ENCODE measurements around the gene CDADC1. TPM values are rescaled to one million over a fixed set of nuclear protein-coding genes. Genes with fewer than 3 reads are reported as not detected.

The CDADC1 gene
- total RNA-seq, 3 donors from 2014 or later: 7.3 to 8.5 (median 8.2) TPM

GRCh38 chr13:49336655-49337054 lies 88.9 kb downstream of the CDADC1 start:
- TF ChIP-seq CTCF (IDR thresholded peaks at IDR 0.05) (no peak), POLR2AphosphoS5 (IDR thresholded peaks at IDR 0.05) (no peak), POLR2A (IDR thresholded peaks at IDR 0.05) (no peak)
- DNase-seq (ENCODE audit: low spot score in 2 of 2): no peak
- no peaks in the 10 kb centered on the region for H3K9me3 ChIP-seq
- H3K27me3 ChIP-seq: no peaks in the 10 kb centered on the region
- H3K4me3 ChIP-seq: no peak overlapping the region
- intact Hi-C loops (cut with DNase I; ENCODE audit: low total_unique reads): no loop called here
- H3K27ac ChIP-seq: no peak overlapping the region
- H3K4me1 ChIP-seq: no peaks in the 10 kb centered on the region
- H3K36me3 ChIP-seq: no peaks in the 10 kb centered on the region

- no peak for DNase-seq (ENCODE audit: low spot score in 2 of 2)
- Histone ChIP-seq H3K4me1 (no peaks in the 10 kb centered on the region), H3K27ac (no peak overlapping the region), H3K4me3 (no peak overlapping the region), H3K36me3 (no peaks in the 10 kb centered on the region), H3K27me3 (no peaks in the 10 kb centered on the region), H3K9me3 (no peaks in the 10 kb centered on the region)
- TF ChIP-seq POLR2AphosphoS5 (IDR thresholded peaks at IDR 0.05) (no peak), CTCF (IDR thresholded peaks at IDR 0.05) (no peak), POLR2A (IDR thresholded peaks at IDR 0.05) (no peak)
- intact Hi-C loops (cut with DNase I; ENCODE audit: low total_unique reads): no loop called here
Measured at GRCh38 chr13:49340161-49340560, 92.4 kb downstream of the CDADC1 start.

- Histone ChIP-seq H3K27ac (no peak overlapping the region), H3K9me3 (no peaks in the 10 kb centered on the region), H3K36me3 (no peaks in the 10 kb centered on the region), H3K4me3 (no peak overlapping the region), H3K27me3 (no peaks in the 10 kb centered on the region), H3K4me1 (no peaks in the 10 kb centered on the region)
- no peak for DNase-seq (ENCODE audit: low spot score in 2 of 2)
- no peak for TF ChIP-seq POLR2A (IDR thresholded peaks at IDR 0.05)
- TF ChIP-seq CTCF (IDR thresholded peaks at IDR 0.05): no peak
- no peak for TF ChIP-seq POLR2AphosphoS5 (IDR thresholded peaks at IDR 0.05)
- intact Hi-C loops (cut with DNase I; ENCODE audit: low total_unique reads): no loop called here
Measured at GRCh38 chr13:49341517-49341916, 93.8 kb downstream of the CDADC1 start.

GRCh38 chr13:49341941-49342340 lies 94.2 kb downstream of the CDADC1 start:
- Histone ChIP-seq H3K27ac (no peak overlapping the region), H3K36me3 (no peaks in the 10 kb centered on the region), H3K4me1 (no peaks in the 10 kb centered on the region), H3K9me3 (no peaks in the 10 kb centered on the region), H3K27me3 (no peaks in the 10 kb centered on the region), H3K4me3 (no peak overlapping the region)
- intact Hi-C loops (cut with DNase I; ENCODE audit: low total_unique reads): no loop called here
- DNase-seq (ENCODE audit: low spot score in 2 of 2): no peak
- TF ChIP-seq POLR2AphosphoS5 (IDR thresholded peaks at IDR 0.05) (no peak), POLR2A (IDR thresholded peaks at IDR 0.05) (no peak), CTCF (IDR thresholded peaks at IDR 0.05) (no peak)

GRCh38 chr13:49342454-49342853 lies 94.7 kb downstream of the CDADC1 start:
- intact Hi-C loops (cut with DNase I; ENCODE audit: low total_unique reads): no loop called here
- DNase-seq (ENCODE audit: low spot score in 2 of 2): no peak
- TF ChIP-seq POLR2A (IDR thresholded peaks at IDR 0.05): no peak
- no peak for TF ChIP-seq POLR2AphosphoS5 (IDR thresholded peaks at IDR 0.05)
- no peak for TF ChIP-seq CTCF (IDR thresholded peaks at IDR 0.05)
- Histone ChIP-seq H3K9me3 (no peaks in the 10 kb centered on the region), H3K27me3 (no peaks in the 10 kb centered on the region), H3K4me1 (no peaks in the 10 kb centered on the region), H3K4me3 (no peak overlapping the region), H3K36me3 (no peaks in the 10 kb centered on the region), H3K27ac (no peak overlapping the region)

Other genes with a start within 250 kb of the CDADC1 start
- not detected for gene MLNR, start 27.6 kb upstream of the CDADC1 start, total RNA-seq
- gene CAB39L, start 196.1 kb downstream of the CDADC1 start, total RNA-seq: 10 to 100 TPM; 40.0 to 92.1 (median 44.8) TPM
- 10 to 100 TPM in 2 of 3 donors, 1 to 10 TPM in 1; 9.9 to 17.0 (median 12.8) TPM for gene SETDB2, start 196.3 kb downstream of the CDADC1 start, total RNA-seq
- gene PHF11, start 248.0 kb downstream of the CDADC1 start, total RNA-seq: 10 to 100 TPM; 33.8 to 56.5 (median 52.1) TPM